Pancreas (tissue), 10 donors: Measurements from ENCODE around the gene MBNL3. TPM values are rescaled to one million over a fixed set of nuclear protein-coding genes. Genes with fewer than 3 reads are reported as not detected.

ENCODE experiments used
- ATAC-seq, 4 donors: fragments of 200-7000 bp; cut with Tn5 transposase; one replicate each; pipeline versions ENCODE4 v1.8.0 to v1.9.1; 2020; ENCODE audit warnings: mild to moderate bottlenecking in 4 of 4, moderate library complexity in 4 of 4
- DNase-seq, 6 donors: peaks; one replicate each; pipeline ENCODE4 v3.0.0-alpha.2; 2020
- FAIRE-seq: peaks from 2 replicates; lab custom pipeline; 2012; peaks lifted over from hg19 to GRCh38; lab: Jason Lieb, UNC
- H3K27ac ChIP-seq, 4 donors: fragments of 200-600 bp; sonication (generic); 1 replicate in 3 of 4; 2 replicates in 1 of 4; pipeline versions ENCODE4 v1.5.0 to v1.8.0; 2020
- H3K27me3 ChIP-seq, 4 donors: fragments of 200-600 bp; one replicate each; pipeline ENCODE4 v1.8.0; 2021
- H3K36me3 ChIP-seq, 3 donors: fragments of 200-600 bp; sonication (generic) in 1 of 3; one replicate each; pipeline versions ENCODE4 v1.5.0 to v1.8.0; 2020 to 2021
- H3K4me1 ChIP-seq, 3 donors: fragments of 200-600 bp; one replicate each; pipeline ENCODE4 v1.8.0; 2021
- H3K4me3 ChIP-seq, 4 donors: fragments of 200-600 bp; sonication (generic) in 2 of 4; one replicate each; pipeline versions ENCODE4 v1.5.0 to v1.8.0; 2020 to 2021
- H3K9me3 ChIP-seq, 4 donors: fragments of 200-600 bp; one replicate each; pipeline ENCODE4 v1.8.0; 2021
- WGBS, 2 donors: extraction: QIAGEN DNeasy Blood & Tissue Kit; methylation state at CpG; one replicate each; pipeline ENCODE4 v1.1.7; 2013; 5-methylcytosine and 5-hydroxymethylcytosine counted together
- intact Hi-C, 3 donors: fragments of 100-400 bp; cut with DNase I; formaldehyde crosslinking; loops; one replicate each; pipeline versions ENCODE4 v1.11.1 to v1.14.2; 2022
- polyA plus RNA-seq, 2 donors: library from polyadenylated mRNA; stranded (reverse); fragments of 200-250 nt; gene quantifications; one replicate each; pipeline ENCODE4 v1.2.3, GENCODE V29; 2013
- total RNA-seq, 6 donors: library from RNA; stranded (reverse); fragmentation: NEBNext Ultra II Directional in 4 of 6; extraction: Animal tissue kit (Norgen Biotek cat#: 25700) in 4 of 6; gene quantifications; one replicate each; pipeline versions ENCODE4 v1.2.1 to v1.2.4, GENCODE V29; 2021 to 2023
- TF ChIP-seq, protein P1 (sequence below), 4 donors: fragments of 200-600 bp; sonication (generic) in 3 of 4; IDR thresholded peaks; one replicate each; pipeline versions ENCODE4 v1.5.0 to v1.8.0; 2021; ENCODE audit warnings: antibody characterized with exemption in 4 of 4
- donor health status: healthy with polysubstance abuse.
- donor health status: DM: no; HTN: no; CAD: no; lungs with moderate emphysema.
- donor health status: DM: no; HTN: no; CAD: no.
- donor health status: control.
- donor health status: control.
- donor health status: Bipolar disorder and iron deficiency.
- donor health status: DM: yes; HTN: yes; CAD: no.
- donor health status: DM: no; HTN: no; CAD: no.
- donor health status: DM: no; HTN: no; CAD: no.
- donor health status: DM: yes; HTN: yes; CAD: no.

MBNL3 gene
- total and polyA plus RNA-seq, 8 donors, result 1.2 to 15.7 (median 11.3) TPM

GRCh38 chrX:132353430-132353829, 135.4 kb downstream of the MBNL3 start:
- no peaks in the 10 kb centered on the region for H3K9me3 ChIP-seq
- H3K27me3 ChIP-seq, result no peaks in the 10 kb centered on the region
- no peaks in the 10 kb centered on the region for H3K36me3 ChIP-seq
- WGBS, 2 donors, result 75 to 89% methylated on average over 5 of the region's 5 CpGs
- DNase-seq (no peak), FAIRE-seq (no peak), ATAC-seq (no peak)
- no peaks in the 10 kb centered on the region for H3K4me1 ChIP-seq
- intact Hi-C loops, result no loop called here
- TF ChIP-seq, protein P1, sequence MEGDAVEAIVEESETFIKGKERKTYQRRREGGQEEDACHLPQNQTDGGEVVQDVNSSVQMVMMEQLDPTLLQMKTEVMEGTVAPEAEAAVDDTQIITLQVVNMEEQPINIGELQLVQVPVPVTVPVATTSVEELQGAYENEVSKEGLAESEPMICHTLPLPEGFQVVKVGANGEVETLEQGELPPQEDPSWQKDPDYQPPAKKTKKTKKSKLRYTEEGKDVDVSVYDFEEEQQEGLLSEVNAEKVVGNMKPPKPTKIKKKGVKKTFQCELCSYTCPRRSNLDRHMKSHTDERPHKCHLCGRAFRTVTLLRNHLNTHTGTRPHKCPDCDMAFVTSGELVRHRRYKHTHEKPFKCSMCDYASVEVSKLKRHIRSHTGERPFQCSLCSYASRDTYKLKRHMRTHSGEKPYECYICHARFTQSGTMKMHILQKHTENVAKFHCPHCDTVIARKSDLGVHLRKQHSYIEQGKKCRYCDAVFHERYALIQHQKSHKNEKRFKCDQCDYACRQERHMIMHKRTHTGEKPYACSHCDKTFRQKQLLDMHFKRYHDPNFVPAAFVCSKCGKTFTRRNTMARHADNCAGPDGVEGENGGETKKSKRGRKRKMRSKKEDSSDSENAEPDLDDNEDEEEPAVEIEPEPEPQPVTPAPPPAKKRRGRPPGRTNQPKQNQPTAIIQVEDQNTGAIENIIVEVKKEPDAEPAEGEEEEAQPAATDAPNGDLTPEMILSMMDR (IDR thresholded peaks at IDR 0.05), result no peak
- no peak overlapping the region for H3K27ac ChIP-seq
- no peak overlapping the region for H3K4me3 ChIP-seq

- WGBS, 2 donors, result 71 to 86% methylated on average over 2 of the region's 2 CpGs
- Histone ChIP-seq H3K4me1 (no peaks in the 10 kb centered on the region), H3K4me3 (no peak overlapping the region), H3K9me3 (no peaks in the 10 kb centered on the region), H3K27me3 (no peaks in the 10 kb centered on the region), H3K36me3 (no peaks in the 10 kb centered on the region), H3K27ac (no peak overlapping the region)
- DNase-seq, result no peak
- intact Hi-C loops, result no loop called here
- TF ChIP-seq, protein P1 (IDR thresholded peaks at IDR 0.05), result no peak
- no peak for FAIRE-seq
- ATAC-seq, result no peak
Observed at GRCh38 chrX:132336172-132336571, 152.7 kb downstream of the MBNL3 start.

GRCh38 chrX:132333351-132333750, 155.5 kb downstream of the MBNL3 start:
- Histone ChIP-seq H3K27me3 (no peaks in the 10 kb centered on the region), H3K4me1 (no peaks in the 10 kb centered on the region), H3K27ac (no peak overlapping the region), H3K9me3 (no peaks in the 10 kb centered on the region), H3K36me3 (no peaks in the 10 kb centered on the region), H3K4me3 (no peak overlapping the region)
- intact Hi-C loops, result no loop called here
- TF ChIP-seq, protein P1 (IDR thresholded peaks at IDR 0.05), result no peak
- 67 to 84% methylated on average over 4 of the region's 4 CpGs for WGBS, 2 donors
- no peak for ATAC-seq
- no peak for FAIRE-seq
- no peak for DNase-seq

GRCh38 chrX:132331532-132331931, 157.3 kb downstream of the MBNL3 start:
- WGBS, 2 donors, result 44 to 74% methylated on average over 3 of the region's 3 CpGs
- FAIRE-seq, result no peak
- Histone ChIP-seq H3K27ac (no peak overlapping the region), H3K9me3 (no peaks in the 10 kb centered on the region), H3K36me3 (no peaks in the 10 kb centered on the region), H3K4me3 (no peak overlapping the region), H3K27me3 (no peaks in the 10 kb centered on the region), H3K4me1 (no peaks in the 10 kb centered on the region)
- DNase-seq, result no peak
- intact Hi-C loops, result no loop called here
- ATAC-seq, result no peak
- TF ChIP-seq, protein P1 (IDR thresholded peaks at IDR 0.05), result no peak

DNA sequence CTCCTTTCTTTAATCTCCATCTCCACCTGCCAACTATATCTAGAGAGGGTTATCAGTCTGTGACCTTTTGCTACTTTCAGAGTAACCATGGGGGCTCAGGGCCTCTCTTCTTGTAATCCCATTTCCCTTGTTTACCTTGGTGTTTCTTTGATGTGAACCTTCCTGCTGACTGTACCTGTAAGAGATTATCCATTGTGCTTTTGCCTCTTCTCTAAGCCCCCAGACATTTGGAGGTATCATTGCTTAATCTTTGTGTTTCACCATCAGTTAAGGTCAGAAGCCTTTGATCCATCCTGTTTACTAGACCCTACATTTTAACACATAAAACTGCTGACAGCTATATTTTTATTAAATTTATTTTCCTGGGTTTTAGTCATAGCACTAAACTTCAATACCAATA, 157.8 kb downstream of the MBNL3 start:
- H3K4me1 ChIP-seq, result no peaks in the 10 kb centered on the region
- TF ChIP-seq, protein P1 (IDR thresholded peaks at IDR 0.05), result no peak
- H3K36me3 ChIP-seq, result no peaks in the 10 kb centered on the region
- intact Hi-C loops, result no loop called here
- H3K27me3 ChIP-seq, result no peaks in the 10 kb centered on the region
- H3K9me3 ChIP-seq, result no peaks in the 10 kb centered on the region
- H3K27ac ChIP-seq, result no peak overlapping the region
- DNase-seq, result no peak
- H3K4me3 ChIP-seq, result no peak overlapping the region
- no peak for ATAC-seq
- no peak for FAIRE-seq
